HEK293 (cell line): ENCODE measurements around the gene ISG15.

Source experiments
- BCL11A ChIP-seq: fragments of 450-650 bp; formaldehyde crosslinking; IDR thresholded peaks from 2 replicates; pipeline ENCODE4 v1.5.1; 2016; ENCODE audit warnings: low read depth, missing biosample characterization, missing genetic modification characterization
- BCL11B ChIP-seq: fragments of 450-650 bp; formaldehyde crosslinking; IDR thresholded peaks from 2 replicates; pipeline ENCODE4 v1.5.1; 2016; ENCODE audit warnings: low read depth, missing biosample characterization, missing genetic modification characterization
- GFI1B ChIP-seq: fragments of 450-650 bp; formaldehyde crosslinking; IDR thresholded peaks from 2 replicates; pipeline ENCODE4 v1.5.1; 2016; ENCODE audit warnings: missing biosample characterization, missing genetic modification characterization
- HOXA7 ChIP-seq: sonication (generic); formaldehyde crosslinking; IDR thresholded peaks from 2 replicates; pipeline ENCODE4 v1.8.1; 2022; ENCODE audit warnings: missing genetic modification reagents, borderline replicate concordance
- HOXD13 ChIP-seq: sonication (generic); formaldehyde crosslinking; IDR thresholded peaks from 2 replicates; pipeline ENCODE4 v1.8.0; 2022; ENCODE audit warnings: missing genetic modification reagents, borderline replicate concordance
- SCRT1 ChIP-seq: fragments of 450-650 bp; formaldehyde crosslinking; IDR thresholded peaks from 2 replicates; pipeline ENCODE4 v1.5.1; 2016; ENCODE audit warnings: missing biosample characterization, missing genetic modification characterization, borderline replicate concordance
- SETDB1 ChIP-seq: IDR thresholded peaks from one replicate; pipeline ENCODE4 v1.6.1; 2017; ENCODE audit warnings: mild to moderate bottlenecking, low read length, moderate library complexity, mixed read lengths; ENCODE audit not compliant: insufficient read length
- ZBTB17 ChIP-seq: fragments of 450-650 bp; formaldehyde crosslinking; IDR thresholded peaks from 2 replicates; pipeline ENCODE4 v1.5.1; 2016; ENCODE audit warnings: missing biosample characterization, missing genetic modification characterization
- ZBTB7A ChIP-seq: fragments of 450-650 bp; formaldehyde crosslinking; IDR thresholded peaks from 2 replicates; pipeline ENCODE4 v1.5.1; 2016; ENCODE audit warnings: low read depth, missing biosample characterization, missing genetic modification characterization
- ZBTB8A ChIP-seq: fragments of 450-650 bp; formaldehyde crosslinking; IDR thresholded peaks from 2 replicates; pipeline ENCODE4 v1.5.1; 2016; ENCODE audit warnings: missing biosample characterization, missing genetic modification characterization
- ZFP37 ChIP-seq: fragments of 450-650 bp; formaldehyde crosslinking; IDR thresholded peaks from 2 replicates; pipeline ENCODE4 v1.5.1; 2016; ENCODE audit warnings: missing biosample characterization, missing genetic modification characterization
- ZFP41 ChIP-seq: fragments of 450-650 bp; formaldehyde crosslinking; IDR thresholded peaks from 2 replicates; pipeline ENCODE4 v1.5.1; 2016; ENCODE audit warnings: missing biosample characterization, missing genetic modification characterization, borderline replicate concordance
- ZIC2 ChIP-seq: fragments of 450-650 bp; formaldehyde crosslinking; IDR thresholded peaks from 2 replicates; pipeline ENCODE4 v1.5.1; 2016; ENCODE audit warnings: missing biosample characterization, missing genetic modification characterization
- ZNF138 ChIP-seq: fragments of 450-650 bp; formaldehyde crosslinking; IDR thresholded peaks from 2 replicates; pipeline ENCODE4 v1.5.1; 2016; ENCODE audit warnings: missing biosample characterization, missing genetic modification characterization, borderline replicate concordance
- ZNF140 ChIP-seq: fragments of 450-650 bp; formaldehyde crosslinking; IDR thresholded peaks from 2 replicates; pipeline ENCODE4 v1.5.1; 2016; ENCODE audit warnings: missing biosample characterization, missing genetic modification characterization
- ZNF19 ChIP-seq: fragments of 450-650 bp; formaldehyde crosslinking; IDR thresholded peaks from 2 replicates; pipeline ENCODE4; 2016; ENCODE audit warnings: missing biosample characterization, missing genetic modification characterization, low read depth
- ZNF211 ChIP-seq: fragments of 450-650 bp; formaldehyde crosslinking; IDR thresholded peaks from 2 replicates; pipeline ENCODE4 v1.5.1; 2016; ENCODE audit warnings: low read depth, missing biosample characterization, missing genetic modification characterization
- ZNF324 ChIP-seq: fragments of 450-650 bp; formaldehyde crosslinking; IDR thresholded peaks from 2 replicates; pipeline ENCODE4 v1.5.1; 2016; ENCODE audit warnings: missing biosample characterization, missing genetic modification characterization
- ZNF354C ChIP-seq: fragments of 450-650 bp; formaldehyde crosslinking; IDR thresholded peaks from 2 replicates; pipeline ENCODE4 v1.5.1; 2016; ENCODE audit warnings: missing biosample characterization, missing genetic modification characterization, low read depth, borderline replicate concordance
- ZNF404 ChIP-seq: fragments of 450-650 bp; formaldehyde crosslinking; IDR thresholded peaks from 2 replicates; pipeline ENCODE4 v1.5.1; 2017; ENCODE audit warnings: missing biosample characterization, missing genetic modification characterization
- ZNF623 ChIP-seq: fragments of 450-650 bp; formaldehyde crosslinking; IDR thresholded peaks from 2 replicates; pipeline ENCODE4 v1.5.1; 2016; ENCODE audit warnings: missing biosample characterization, missing genetic modification characterization
- ZNF624 ChIP-seq: fragments of 450-650 bp; formaldehyde crosslinking; IDR thresholded peaks from 2 replicates; pipeline ENCODE4 v1.5.1; 2017; ENCODE audit warnings: missing biosample characterization, missing genetic modification characterization
- ZNF777 ChIP-seq: fragments of 450-650 bp; formaldehyde crosslinking; IDR thresholded peaks from 2 replicates; pipeline ENCODE4 v1.5.1; 2017; ENCODE audit warnings: missing biosample characterization, missing genetic modification characterization, borderline replicate concordance
- ZNF830 ChIP-seq: fragments of 450-650 bp; IDR thresholded peaks from 2 replicates; pipeline ENCODE4 v1.5.0; 2018; ENCODE audit warnings: missing biosample characterization, missing genetic modification characterization, low read depth, mild to moderate bottlenecking, moderate library complexity
- ZNF837 ChIP-seq: fragments of 450-650 bp; formaldehyde crosslinking; IDR thresholded peaks from 2 replicates; pipeline ENCODE4 v1.5.1; 2016; ENCODE audit warnings: missing biosample characterization, missing genetic modification characterization
- ZSCAN16 ChIP-seq: fragments of 450-650 bp; formaldehyde crosslinking; IDR thresholded peaks from 2 replicates; pipeline ENCODE4 v1.5.1; 2016; ENCODE audit warnings: missing biosample characterization, missing genetic modification characterization
- TF ChIP-seq, protein P1 (sequence below): fragments of 450-650 bp; formaldehyde crosslinking; IDR thresholded peaks from 2 replicates; pipeline ENCODE4 v1.5.1; 2016; ENCODE audit warnings: missing biosample characterization, missing genetic modification characterization, borderline replicate concordance
- TF ChIP-seq, protein P2 (sequence below): fragments of 450-650 bp; formaldehyde crosslinking; IDR thresholded peaks from 2 replicates; pipeline ENCODE4 v1.5.1; 2016; ENCODE audit warnings: missing biosample characterization, missing genetic modification characterization
- TF ChIP-seq, protein P3 (sequence below): fragments of 450-650 bp; formaldehyde crosslinking; conservative IDR thresholded peaks from 2 replicates; pipeline ENCODE4 v1.5.1; 2016; ENCODE audit warnings: low read depth, missing biosample characterization, missing genetic modification characterization
- TF ChIP-seq, protein P4 (sequence below): fragments of 450-650 bp; formaldehyde crosslinking; IDR thresholded peaks from 2 replicates; pipeline ENCODE4 v1.5.1; 2017; ENCODE audit warnings: missing biosample characterization, mild to moderate bottlenecking, missing genetic modification characterization, moderate library complexity

The ISG15 gene

DNA sequence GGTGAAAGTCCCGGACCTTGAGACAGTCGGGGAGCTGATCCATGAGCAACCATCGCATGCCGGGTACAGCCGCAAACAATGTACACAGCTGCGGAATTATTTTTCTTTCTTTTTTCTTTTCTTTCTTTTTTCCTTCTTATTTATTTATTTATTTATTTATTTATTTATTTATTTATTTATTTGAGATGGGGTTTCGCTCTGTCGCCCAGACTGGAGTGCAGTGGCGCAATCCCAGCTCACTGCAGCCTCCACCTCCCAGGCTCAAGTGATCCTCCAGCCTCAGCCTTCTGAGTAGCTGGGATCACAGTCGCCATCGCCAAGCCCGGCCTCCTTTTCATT lies 28.9 kb upstream of the ISG15 start (continued):
- TF ChIP-seq ZNF354C (tag by site-specific recombination) (peak; percentile 84; the same call in 1 of the 2 replicates), ZNF324 (tag by site-specific recombination) (no peak), ZNF404 (tag by site-specific recombination) (0 out of 2 replicates have a peak, but pooled peaks have one; percentile 44), ZBTB17 (tag by site-specific recombination) (no peak), HOXD13 (CRISPR knock-in tag) (no peak), BCL11B (tag by site-specific recombination) (no peak), ZNF140 (tag by site-specific recombination) (peak; percentile 88), HOXA7 (CRISPR knock-in tag) (no peak), ZBTB7A (tag by site-specific recombination) (no peak), ZNF623 (tag by site-specific recombination) (peak; percentile 79), ZNF837 (tag by site-specific recombination) (no peak), ZNF138 (no peak), ZNF624 (tag by site-specific recombination) (no peak), SCRT1 (tag by site-specific recombination) (no peak), BCL11A (tag by site-specific recombination) (no peak), ZNF830 (tag by site-specific recombination) (no peak), ZNF211 (tag by site-specific recombination) (no peak), ZNF777 (tag by site-specific recombination) (no peak), ZNF19 (tag by site-specific recombination) (0 out of 2 replicates have a peak, but pooled peaks have one; percentile 39), ZIC2 (tag by site-specific recombination) (no peak), ZFP41 (tag by site-specific recombination) (no peak), GFI1B (peak; percentile 59; the same call in 1 of the 2 replicates), SETDB1 (no peak), ZSCAN16 (tag by site-specific recombination) (no peak), ZFP37 (tag by site-specific recombination) (0 out of 2 replicates have a peak, but pooled peaks have one; percentile 47), ZBTB8A (tag by site-specific recombination) (peak; percentile 83)
- TF ChIP-seq, protein P1, sequence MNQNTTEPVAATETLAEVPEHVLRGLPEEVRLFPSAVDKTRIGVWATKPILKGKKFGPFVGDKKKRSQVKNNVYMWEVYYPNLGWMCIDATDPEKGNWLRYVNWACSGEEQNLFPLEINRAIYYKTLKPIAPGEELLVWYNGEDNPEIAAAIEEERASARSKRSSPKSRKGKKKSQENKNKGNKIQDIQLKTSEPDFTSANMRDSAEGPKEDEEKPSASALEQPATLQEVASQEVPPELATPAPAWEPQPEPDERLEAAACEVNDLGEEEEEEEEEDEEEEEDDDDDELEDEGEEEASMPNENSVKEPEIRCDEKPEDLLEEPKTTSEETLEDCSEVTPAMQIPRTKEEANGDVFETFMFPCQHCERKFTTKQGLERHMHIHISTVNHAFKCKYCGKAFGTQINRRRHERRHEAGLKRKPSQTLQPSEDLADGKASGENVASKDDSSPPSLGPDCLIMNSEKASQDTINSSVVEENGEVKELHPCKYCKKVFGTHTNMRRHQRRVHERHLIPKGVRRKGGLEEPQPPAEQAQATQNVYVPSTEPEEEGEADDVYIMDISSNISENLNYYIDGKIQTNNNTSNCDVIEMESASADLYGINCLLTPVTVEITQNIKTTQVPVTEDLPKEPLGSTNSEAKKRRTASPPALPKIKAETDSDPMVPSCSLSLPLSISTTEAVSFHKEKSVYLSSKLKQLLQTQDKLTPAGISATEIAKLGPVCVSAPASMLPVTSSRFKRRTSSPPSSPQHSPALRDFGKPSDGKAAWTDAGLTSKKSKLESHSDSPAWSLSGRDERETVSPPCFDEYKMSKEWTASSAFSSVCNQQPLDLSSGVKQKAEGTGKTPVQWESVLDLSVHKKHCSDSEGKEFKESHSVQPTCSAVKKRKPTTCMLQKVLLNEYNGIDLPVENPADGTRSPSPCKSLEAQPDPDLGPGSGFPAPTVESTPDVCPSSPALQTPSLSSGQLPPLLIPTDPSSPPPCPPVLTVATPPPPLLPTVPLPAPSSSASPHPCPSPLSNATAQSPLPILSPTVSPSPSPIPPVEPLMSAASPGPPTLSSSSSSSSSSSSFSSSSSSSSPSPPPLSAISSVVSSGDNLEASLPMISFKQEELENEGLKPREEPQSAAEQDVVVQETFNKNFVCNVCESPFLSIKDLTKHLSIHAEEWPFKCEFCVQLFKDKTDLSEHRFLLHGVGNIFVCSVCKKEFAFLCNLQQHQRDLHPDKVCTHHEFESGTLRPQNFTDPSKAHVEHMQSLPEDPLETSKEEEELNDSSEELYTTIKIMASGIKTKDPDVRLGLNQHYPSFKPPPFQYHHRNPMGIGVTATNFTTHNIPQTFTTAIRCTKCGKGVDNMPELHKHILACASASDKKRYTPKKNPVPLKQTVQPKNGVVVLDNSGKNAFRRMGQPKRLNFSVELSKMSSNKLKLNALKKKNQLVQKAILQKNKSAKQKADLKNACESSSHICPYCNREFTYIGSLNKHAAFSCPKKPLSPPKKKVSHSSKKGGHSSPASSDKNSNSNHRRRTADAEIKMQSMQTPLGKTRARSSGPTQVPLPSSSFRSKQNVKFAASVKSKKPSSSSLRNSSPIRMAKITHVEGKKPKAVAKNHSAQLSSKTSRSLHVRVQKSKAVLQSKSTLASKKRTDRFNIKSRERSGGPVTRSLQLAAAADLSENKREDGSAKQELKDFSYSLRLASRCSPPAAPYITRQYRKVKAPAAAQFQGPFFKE, result no peak
- TF ChIP-seq, protein P2, sequence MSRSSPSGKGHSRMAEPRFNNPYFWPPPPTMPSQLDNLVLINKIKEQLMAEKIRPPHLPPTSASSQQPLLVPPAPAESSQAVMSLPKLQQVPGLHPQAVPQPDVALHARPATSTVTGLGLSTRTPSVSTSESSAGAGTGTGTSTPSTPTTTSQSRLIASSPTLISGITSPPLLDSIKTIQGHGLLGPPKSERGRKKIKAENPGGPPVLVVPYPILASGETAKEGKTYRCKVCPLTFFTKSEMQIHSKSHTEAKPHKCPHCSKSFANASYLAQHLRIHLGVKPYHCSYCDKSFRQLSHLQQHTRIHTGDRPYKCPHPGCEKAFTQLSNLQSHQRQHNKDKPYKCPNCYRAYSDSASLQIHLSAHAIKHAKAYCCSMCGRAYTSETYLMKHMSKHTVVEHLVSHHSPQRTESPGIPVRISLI (tag by site-specific recombination), result no peak
- TF ChIP-seq, protein P3, sequence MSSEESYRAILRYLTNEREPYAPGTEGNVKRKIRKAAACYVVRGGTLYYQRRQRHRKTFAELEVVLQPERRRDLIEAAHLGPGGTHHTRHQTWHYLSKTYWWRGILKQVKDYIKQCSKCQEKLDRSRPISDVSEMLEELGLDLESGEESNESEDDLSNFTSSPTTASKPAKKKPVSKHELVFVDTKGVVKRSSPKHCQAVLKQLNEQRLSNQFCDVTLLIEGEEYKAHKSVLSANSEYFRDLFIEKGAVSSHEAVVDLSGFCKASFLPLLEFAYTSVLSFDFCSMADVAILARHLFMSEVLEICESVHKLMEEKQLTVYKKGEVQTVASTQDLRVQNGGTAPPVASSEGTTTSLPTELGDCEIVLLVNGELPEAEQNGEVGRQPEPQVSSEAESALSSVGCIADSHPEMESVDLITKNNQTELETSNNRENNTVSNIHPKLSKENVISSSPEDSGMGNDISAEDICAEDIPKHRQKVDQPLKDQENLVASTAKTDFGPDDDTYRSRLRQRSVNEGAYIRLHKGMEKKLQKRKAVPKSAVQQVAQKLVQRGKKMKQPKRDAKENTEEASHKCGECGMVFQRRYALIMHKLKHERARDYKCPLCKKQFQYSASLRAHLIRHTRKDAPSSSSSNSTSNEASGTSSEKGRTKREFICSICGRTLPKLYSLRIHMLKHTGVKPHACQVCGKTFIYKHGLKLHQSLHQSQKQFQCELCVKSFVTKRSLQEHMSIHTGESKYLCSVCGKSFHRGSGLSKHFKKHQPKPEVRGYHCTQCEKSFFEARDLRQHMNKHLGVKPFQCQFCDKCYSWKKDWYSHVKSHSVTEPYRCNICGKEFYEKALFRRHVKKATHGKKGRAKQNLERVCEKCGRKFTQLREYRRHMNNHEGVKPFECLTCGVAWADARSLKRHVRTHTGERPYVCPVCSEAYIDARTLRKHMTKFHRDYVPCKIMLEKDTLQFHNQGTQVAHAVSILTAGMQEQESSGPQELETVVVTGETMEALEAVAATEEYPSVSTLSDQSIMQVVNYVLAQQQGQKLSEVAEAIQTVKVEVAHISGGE (tag by site-specific recombination), result peak; percentile 79
- TF ChIP-seq, protein P4, sequence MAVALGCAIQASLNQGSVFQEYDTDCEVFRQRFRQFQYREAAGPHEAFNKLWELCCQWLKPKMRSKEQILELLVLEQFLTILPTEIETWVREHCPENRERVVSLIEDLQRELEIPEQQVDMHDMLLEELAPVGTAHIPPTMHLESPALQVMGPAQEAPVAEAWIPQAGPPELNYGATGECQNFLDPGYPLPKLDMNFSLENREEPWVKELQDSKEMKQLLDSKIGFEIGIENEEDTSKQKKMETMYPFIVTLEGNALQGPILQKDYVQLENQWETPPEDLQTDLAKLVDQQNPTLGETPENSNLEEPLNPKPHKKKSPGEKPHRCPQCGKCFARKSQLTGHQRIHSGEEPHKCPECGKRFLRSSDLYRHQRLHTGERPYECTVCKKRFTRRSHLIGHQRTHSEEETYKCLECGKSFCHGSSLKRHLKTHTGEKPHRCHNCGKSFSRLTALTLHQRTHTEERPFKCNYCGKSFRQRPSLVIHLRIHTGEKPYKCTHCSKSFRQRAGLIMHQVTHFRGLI (tag by site-specific recombination), result no peak
